K562 (cell line): ENCODE measurements around the gene LAMA2. TPM values are rescaled to one million over a fixed set of nuclear protein-coding genes. Genes with fewer than 3 reads are reported as not detected.

Experiments
- ATAC-seq: fragments of 200-7000 bp; cut with Tn5 transposase; 3 replicates; pipeline ENCODE4 v1.9.1; 2020; ENCODE audit warnings: moderate library complexity
- BruUV-seq: library from RNA; stranded (reverse); fragments of 400-500 nt; replicated peaks from 2 replicates; lab custom pipeline; 2021; lab: Mats Ljungman, UMichigan
- CTCF ChIA-PET: fragments of 300-600 bp; formaldehyde crosslinking; extraction: SDS; loops from one replicate; lab custom pipeline; 2021; ENCODE audit warnings: low intra/inter-chr PET ratio; lab: Yijun Ruan, JAX
- POLR2A ChIA-PET: fragments of 300-600, 350-650 bp; sonication (Branson Sonifier 250); formaldehyde crosslinking; extraction: SDS; loops from one replicate; lab custom pipeline; 2021; ENCODE audit warnings: antibody characterized with exemption, inconsistent platforms; lab: Yijun Ruan, JAX
- DNase-seq, 4 experiments: peaks; one replicate each; pipeline versions ENCODE4 v3.0.0 to v3.0.0-alpha.2; 2011 to 2018; ENCODE audit warnings: low spot score in 3 of 4, mixed read lengths in 3 of 4; ENCODE audit errors: extremely low read depth in 1 of 4
- FAIRE-seq: peaks from 2 replicates; lab custom pipeline; 2011; peaks lifted over from hg19 to GRCh38; lab: Jason Lieb, UNC
- H2AFZ ChIP-seq: 2 replicates; pipeline ENCODE4 v1.6.0; 2011; ENCODE audit warnings: low read depth, low read length, control low read depth, inconsistent platforms
- H3K27ac ChIP-seq: fragments of 200-600 bp; 3 replicates; pipeline ENCODE4 v1.8.0; 2011; ENCODE audit warnings: low read depth, mild to moderate bottlenecking, control low read depth, inconsistent platforms, low read length, moderate library complexity, mixed read lengths; ENCODE audit errors: extremely low read depth
- H3K27me3 ChIP-seq, 2 experiments: fragments of 300-600 bp in 1 of 2; 2 replicates in 1 of 2; 3 replicates in 1 of 2; pipeline versions ENCODE4 v1.6.0 to v1.8.0; 2011; ENCODE audit warnings: inconsistent platforms in 2 of 2, low read length in 2 of 2, mild to moderate bottlenecking in 1 of 2, mixed read lengths in 1 of 2, moderate library complexity in 1 of 2; ENCODE audit not compliant: control insufficient read depth in 2 of 2, insufficient read depth in 2 of 2
- H3K36me3 ChIP-seq: fragments of 300-600 bp; 3 replicates; pipeline ENCODE4 v1.8.0; 2011; ENCODE audit warnings: mild to moderate bottlenecking, low read length, inconsistent platforms; ENCODE audit not compliant: control insufficient read depth, insufficient read depth
- H3K4me1 ChIP-seq, 2 experiments: fragments of 200-600 bp in 1 of 2; replicated peaks in 1 of 2; 2 replicates in 1 of 2; 3 replicates in 1 of 2; pipeline versions ENCODE4 v1.5.1 to v1.8.0; 2011; ENCODE audit warnings: inconsistent platforms in 2 of 2, low read length in 2 of 2, mild to moderate bottlenecking in 1 of 2, mixed read lengths in 1 of 2, moderate library complexity in 1 of 2; ENCODE audit not compliant: control insufficient read depth in 2 of 2, insufficient read depth in 2 of 2
- H3K4me2 ChIP-seq: 2 replicates; pipeline ENCODE4 v1.6.1; 2011; ENCODE audit warnings: low read length, control low read depth, inconsistent platforms, mixed read lengths; ENCODE audit not compliant: insufficient read depth
- H3K4me3 ChIP-seq: fragments of 200-600 bp; sonication (generic), shearing (Covaris generic); 2 replicates; pipeline ENCODE4 v1.5.1; 2016; ENCODE audit warnings: control low read depth, inconsistent platforms
- H3K79me2 ChIP-seq: fragments of 200-600 bp; 3 replicates; pipeline ENCODE4 v1.8.0; 2011; ENCODE audit warnings: low read length, inconsistent platforms; ENCODE audit not compliant: control insufficient read depth, insufficient read depth
- H3K9ac ChIP-seq, 2 experiments: 2 replicates each; pipeline versions ENCODE4 v1.6.0 to v1.6.1; 2011; ENCODE audit warnings: low read depth in 2 of 2, low read length in 2 of 2, control low read depth in 1 of 2, inconsistent platforms in 1 of 2, mild to moderate bottlenecking in 1 of 2, mixed read lengths in 1 of 2; ENCODE audit not compliant: insufficient read depth in 1 of 2
- H3K9me1 ChIP-seq: one replicate; pipeline ENCODE4 v1.6.0; 2011; ENCODE audit warnings: inconsistent platforms, mild to moderate bottlenecking, low read length, moderate library complexity; ENCODE audit not compliant: control insufficient read depth, insufficient read depth
- H3K9me3 ChIP-seq: replicated peaks from 2 replicates; pipeline ENCODE4 v1.5.1; 2011; ENCODE audit warnings: low read depth, low read length, inconsistent platforms; ENCODE audit not compliant: control insufficient read depth, insufficient read depth
- H4K20me1 ChIP-seq: replicated peaks from 2 replicates; pipeline ENCODE4 v1.6.1; 2011; ENCODE audit warnings: low read length, inconsistent platforms, mixed read lengths; ENCODE audit not compliant: control insufficient read depth, insufficient read depth
- CEBPG ChIP-seq, 3 experiments: fragments of 200-800 bp in 1 of 3; sonication (Bioruptor generic) in 1 of 3; sonication (generic) in 1 of 3; formaldehyde crosslinking in 1 of 3; IDR thresholded peaks in 2 of 3; conservative IDR thresholded peaks in 1 of 3; 2 replicates each; pipeline versions ENCODE4 v1.6.1 to v1.8.0; 2016 to 2022; ENCODE audit warnings: missing compliant biosample characterization in 2 of 3, missing genetic modification characterization in 2 of 3, mild to moderate bottlenecking in 1 of 3, missing genetic modification reagents in 1 of 3
- ETS2 ChIP-seq: IDR thresholded peaks from 2 replicates; pipeline ENCODE4 v1.6.1; 2016; ENCODE audit warnings: borderline replicate concordance, missing genetic modification characterization, mild to moderate bottlenecking, moderate library complexity, missing compliant biosample characterization; ENCODE audit not compliant: poor library complexity, severe bottlenecking
- HDAC3 ChIP-seq: fragments of 450-650 bp; IDR thresholded peaks from 2 replicates; pipeline ENCODE4 v1.6.1; 2018; ENCODE audit warnings: borderline replicate concordance, mild to moderate bottlenecking, moderate library complexity; ENCODE audit not compliant: partially characterized antibody
- MYNN ChIP-seq, 2 experiments: sonication (generic); formaldehyde crosslinking in 1 of 2; IDR thresholded peaks; 2 replicates each; pipeline versions ENCODE4 v1.5.0 to v1.6.1; 2016 to 2020; ENCODE audit warnings: antibody characterized with exemption in 1 of 2, missing genetic modification reagents in 1 of 2
- POLR3A ChIP-seq: IDR thresholded peaks from 2 replicates; pipeline ENCODE4 v1.6.1; 2011; ENCODE audit warnings: borderline replicate concordance, mild to moderate bottlenecking, moderate library complexity; ENCODE audit not compliant: insufficient read length, insufficient read depth; ENCODE audit errors: extremely low read depth
- PURB ChIP-seq: sonication (generic); formaldehyde crosslinking; IDR thresholded peaks from 2 replicates; pipeline ENCODE4 v1.9.0; 2021; ENCODE audit warnings: low read depth, mild to moderate bottlenecking, missing genetic modification reagents
- SNIP1 ChIP-seq: fragments of 450-650 bp; IDR thresholded peaks from 2 replicates; pipeline ENCODE4 v1.7.1; 2017; ENCODE audit warnings: low read depth, mild to moderate bottlenecking
- TEAD2 ChIP-seq: fragments of 450-650 bp; IDR thresholded peaks from 2 replicates; pipeline ENCODE4 v1.6.1; 2016; ENCODE audit warnings: missing genetic modification characterization, control low read depth, missing compliant biosample characterization
- TGIF2 ChIP-seq: sonication (generic); formaldehyde crosslinking; IDR thresholded peaks from 2 replicates; pipeline ENCODE4 v1.8.1; 2022; ENCODE audit warnings: mild to moderate bottlenecking, missing genetic modification reagents, moderate library complexity
- USF2 ChIP-seq: sonication (generic); formaldehyde crosslinking; IDR thresholded peaks from 2 replicates; pipeline ENCODE4 v1.5.0; 2020; ENCODE audit warnings: missing genetic modification reagents
- ZMIZ1 ChIP-seq, 2 experiments: fragments of 150-350 bp in 1 of 2; IDR thresholded peaks; 2 replicates each; pipeline ENCODE4 v1.6.1; 2012 to 2016; ENCODE audit warnings: low read depth in 2 of 2, low read length in 2 of 2, mild to moderate bottlenecking in 1 of 2, moderate library complexity in 1 of 2
- WGBS: fragments of 100-300 bp; shearing (Covaris generic); methylation state at CpG from one replicate; pipeline ENCODE4 v1.1.6; 2016; ENCODE audit warnings: low coverage, mixed read lengths; ENCODE audit not compliant: insufficient coverage; ENCODE audit errors: missing lambda C conversion rate; 5-methylcytosine and 5-hydroxymethylcytosine counted together
- in situ Hi-C: fragments of 300-500 bp; cut with MboI; formaldehyde crosslinking; loops from 4 replicates; pipeline ENCODE4 v1.15.0; 2018; ENCODE audit warnings: inconsistent platforms, mixed read lengths
- intact Hi-C: fragments of 100-400 bp; cut with micrococcal nuclease; formaldehyde crosslinking; loops from 2 replicates; pipeline ENCODE4 v1.14.2; 2022
- polyA plus RNA-seq, 8 experiments: library from polyadenylated mRNA; depleted of rRNA in 4 of 8; stranded (reverse) in 5 of 8; unstranded in 3 of 8; fragments of >200 nt; fragmentation: Nextera tagmentation in 2 of 8; fragmentation: Illumina TruSeq in 1 of 8; extraction: Ambion mirVana in 2 of 8; extraction: Trizol in 1 of 8; gene quantifications; 2 replicates each; pipeline versions ENCODE4 v1.2.1 to v1.2.3, GENCODE V29; 2011 to 2014; ENCODE audit warnings: inconsistent platforms in 1 of 8, missing spikeins in 1 of 8
- total RNA-seq, 7 experiments: library from RNA; depleted of rRNA in 6 of 7; stranded (reverse); fragments of >200 nt in 6 of 7; fragmentation: Illumina TruSeq in 2 of 7; extraction: Trizol in 2 of 7; gene quantifications; 2 replicates each; pipeline versions ENCODE4 v1.2.1 to v1.2.3, GENCODE V29; 2011 to 2021; ENCODE audit warnings: low replicate concordance in 1 of 7
- TF ChIP-seq, protein P1 (sequence below): fragments of 450-650 bp; formaldehyde crosslinking; IDR thresholded peaks from 2 replicates; pipeline ENCODE4 v1.4.0; 2020; ENCODE audit warnings: mild to moderate bottlenecking, moderate library complexity

The LAMA2 gene
- total and polyA plus RNA-seq, 9 of the 15 experiments (the other 6 are each of a cell fraction or from before 2014, with no cell fraction given): 0.04 to 1.5 (median 0.36) TPM

DNA sequence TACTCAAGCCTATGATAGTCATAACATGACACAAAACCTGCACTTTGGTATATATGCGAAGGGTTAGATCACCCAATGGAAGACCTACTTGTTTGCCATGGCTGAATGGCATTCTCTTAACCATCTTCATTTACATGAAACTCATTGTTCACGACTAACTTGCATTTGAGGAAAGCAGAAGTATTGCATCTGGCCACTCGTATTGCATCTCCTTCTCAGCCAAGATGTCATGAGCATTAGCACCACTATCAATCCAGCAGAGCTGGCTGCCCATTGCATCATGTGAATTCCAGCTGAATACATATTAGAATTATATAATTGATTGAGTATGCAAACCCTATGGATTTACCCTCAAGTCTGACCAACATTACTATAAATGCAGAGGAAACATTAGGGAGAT lies 390.2 kb downstream of the LAMA2 start:
- no peak overlapping the region for H3K4me3 ChIP-seq
- H3K4me2 ChIP-seq: no peak overlapping the region
- no peaks in the 10 kb centered on the region for H3K4me1 ChIP-seq
- TF ChIP-seq HDAC3: no peak
- no peak for TF ChIP-seq TEAD2 (tag)
- no peak for TF ChIP-seq ETS2 (tag)
- no peak for TF ChIP-seq USF2
- TF ChIP-seq ZMIZ1 (IDR thresholded peaks at IDR 0.05; ENCODE audit: low read depth in 2 of 2, low read length in 2 of 2): no peak
- TF ChIP-seq MYNN (IDR thresholded peaks at IDR 0.05): no peak
- no peak for TF ChIP-seq MYNN (CRISPR knock-in tag; IDR thresholded peaks at IDR 0.05)
- TF ChIP-seq CEBPG (CRISPR knock-in tag; IDR thresholded peaks at IDR 0.05): no peak
- TF ChIP-seq CEBPG (tag; conservative IDR thresholded peaks at IDR 0.05 in 1 of 2, IDR thresholded peaks at IDR 0.05 in 1 of 2): no peak
- TF ChIP-seq, protein P1, sequence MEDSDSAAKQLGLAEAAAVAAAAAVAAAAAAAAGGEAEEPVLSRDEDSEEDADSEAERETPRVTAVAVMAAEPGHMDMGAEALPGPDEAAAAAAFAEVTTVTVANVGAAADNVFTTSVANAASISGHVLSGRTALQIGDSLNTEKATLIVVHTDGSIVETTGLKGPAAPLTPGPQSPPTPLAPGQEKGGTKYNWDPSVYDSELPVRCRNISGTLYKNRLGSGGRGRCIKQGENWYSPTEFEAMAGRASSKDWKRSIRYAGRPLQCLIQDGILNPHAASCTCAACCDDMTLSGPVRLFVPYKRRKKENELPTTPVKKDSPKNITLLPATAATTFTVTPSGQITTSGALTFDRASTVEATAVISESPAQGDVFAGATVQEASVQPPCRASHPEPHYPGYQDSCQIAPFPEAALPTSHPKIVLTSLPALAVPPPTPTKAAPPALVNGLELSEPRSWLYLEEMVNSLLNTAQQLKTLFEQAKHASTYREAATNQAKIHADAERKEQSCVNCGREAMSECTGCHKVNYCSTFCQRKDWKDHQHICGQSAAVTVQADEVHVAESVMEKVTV (CRISPR knock-in tag): no peak
- TF ChIP-seq TGIF2: no peak
- no peak for TF ChIP-seq SNIP1
- TF ChIP-seq POLR3A: no peak
- TF ChIP-seq PURB: no peak
- no peak overlapping the region for H3K9ac ChIP-seq
- H4K20me1 ChIP-seq: no peaks in the 10 kb centered on the region
- ChIA-PET POLR2A (no interaction called here), CTCF (no interaction called here)
- no peaks in the 10 kb centered on the region; the same call in none of the 2 replicates for H3K9me3 ChIP-seq
- intact Hi-C loops: no loop called here
- DNase-seq (no peak), ATAC-seq (no peak), FAIRE-seq (no peak)
- H3K27ac ChIP-seq: no peak overlapping the region
- BruUV-seq: no TSS peak
- no peaks in the 10 kb centered on the region for H3K79me2 ChIP-seq
- no peak overlapping the region for H2AFZ ChIP-seq
- H3K9me1 ChIP-seq: no peaks in the 10 kb centered on the region
- no peaks in the 10 kb centered on the region for H3K27me3 ChIP-seq
- 3% methylated on average over 3 of the region's 3 CpGs for whole genome bisulfite sequencing
- H3K36me3 ChIP-seq: no peaks in the 10 kb centered on the region
- in situ Hi-C loops: no loop called here
